ENCODE measurements around the gene GSE1.

GRCh38 chr16:85696781-85697180, 83.7 kb downstream of the GSE1 start:
- no peak for TF ChIP-seq CTCF (IDR thresholded peaks at IDR 0.05)
- TF ChIP-seq POLR2A (IDR thresholded peaks at IDR 0.05): no peak
